HepG2 (cell line): ENCODE results near the gene LLGL2. TPM values are rescaled to one million over a fixed set of nuclear protein-coding genes. Genes with fewer than 3 reads are reported as not detected.

Experiments
- ATAC-seq: fragments of 200-7000 bp; cut with Tn5 transposase; 3 replicates; pipeline ENCODE4 v1.9.1; 2020; ENCODE audit warnings: mild to moderate bottlenecking, moderate library complexity
- BruUV-seq: library from RNA; stranded (reverse); fragments of 400-500 nt; replicated peaks from 2 replicates; lab custom pipeline; 2021; lab: Mats Ljungman, UMichigan
- CTCF ChIA-PET: fragments of 300-600 bp; formaldehyde crosslinking; extraction: SDS; loops from one replicate; lab custom pipeline; 2021; ENCODE audit warnings: low total read pairs, inconsistent platforms, low intra/inter-chr PET ratio; lab: Yijun Ruan, JAX
- POLR2A ChIA-PET: fragments of 350-600 bp; sonication (Branson Sonifier 250); formaldehyde crosslinking; loops from one replicate; lab custom pipeline; 2020; ENCODE audit warnings: antibody characterized with exemption, inconsistent platforms; lab: Yijun Ruan, JAX
- DNase-seq: peaks from one replicate; pipeline ENCODE4 v3.0.0-alpha.2; 2015; ENCODE audit warnings: low spot score
- FAIRE-seq: peaks from 3 replicates; lab custom pipeline; 2011; peaks lifted over from hg19 to GRCh38; lab: Jason Lieb, UNC
- H2AFZ ChIP-seq: one replicate; pipeline ENCODE4 v1.6.1; 2011; ENCODE audit warnings: low read length, inconsistent platforms
- H3K27ac ChIP-seq: fragments of 300-600 bp; 3 replicates; pipeline ENCODE4 v1.8.0; 2011; ENCODE audit warnings: mixed run types, mild to moderate bottlenecking, mixed read lengths, low read length, inconsistent platforms; ENCODE audit not compliant: insufficient read depth; ENCODE audit errors: extremely low read length
- H3K27me3 ChIP-seq, 2 experiments: fragments of 200-600 bp in 1 of 2; 2 replicates in 1 of 2; 3 replicates in 1 of 2; pipeline versions ENCODE4 v1.6.0 to v1.8.0; 2011; ENCODE audit warnings: low read length in 2 of 2, mild to moderate bottlenecking in 2 of 2, moderate library complexity in 2 of 2, inconsistent platforms in 1 of 2; ENCODE audit not compliant: insufficient read depth in 2 of 2, control insufficient read depth in 1 of 2
- H3K36me3 ChIP-seq, 2 experiments: fragments of 200-600 bp in 1 of 2; replicated peaks in 1 of 2; 2 replicates in 1 of 2; 3 replicates in 1 of 2; pipeline versions ENCODE4 v1.5.1 to v1.8.0; 2011; ENCODE audit warnings: low read length in 2 of 2, inconsistent platforms in 1 of 2; ENCODE audit not compliant: insufficient read depth in 2 of 2, control insufficient read depth in 1 of 2
- H3K4me1 ChIP-seq: 2 replicates; pipeline ENCODE4 v1.5.1; 2012; ENCODE audit warnings: low read length, inconsistent platforms; ENCODE audit not compliant: insufficient read depth
- H3K4me2 ChIP-seq: 2 replicates; pipeline ENCODE4 v1.6.0; 2011; ENCODE audit warnings: low read depth, low read length, inconsistent platforms
- H3K4me3 ChIP-seq, 3 experiments: fragments of 200-600 bp in 1 of 3; sonication (generic), shearing (Covaris generic) in 1 of 3; replicated peaks in 1 of 3; 2 replicates each; pipeline ENCODE4 v1.5.1; 2011 to 2016; ENCODE audit warnings: low read length in 3 of 3, inconsistent platforms in 2 of 3, low read depth in 2 of 3, mild to moderate bottlenecking in 2 of 3, control low read depth in 1 of 3, mixed read lengths in 1 of 3; ENCODE audit not compliant: insufficient read depth in 1 of 3
- H3K79me2 ChIP-seq: one replicate; pipeline ENCODE4 v1.6.1; 2011; ENCODE audit warnings: low read length, inconsistent platforms; ENCODE audit not compliant: insufficient read depth
- H3K9ac ChIP-seq: 2 replicates; pipeline ENCODE4 v1.6.0; 2011; ENCODE audit warnings: mild to moderate bottlenecking, low read depth, low read length, inconsistent platforms; ENCODE audit not compliant: insufficient read depth
- H3K9me3 ChIP-seq: 2 replicates; pipeline ENCODE4 v1.5.1; 2012; ENCODE audit warnings: mild to moderate bottlenecking, low read length
- H4K20me1 ChIP-seq: 2 replicates; pipeline ENCODE4 v1.6.0; 2011; ENCODE audit warnings: inconsistent platforms, mild to moderate bottlenecking, low read length, moderate library complexity; ENCODE audit not compliant: insufficient read depth
- BRCA1 ChIP-seq: sonication (generic); formaldehyde crosslinking; IDR thresholded peaks from 2 replicates; pipeline ENCODE4 v1.4.0; 2020; ENCODE audit warnings: missing genetic modification reagents
- GMEB2 ChIP-seq: IDR thresholded peaks from 2 replicates; pipeline ENCODE4 v1.6.1; 2016; ENCODE audit warnings: missing biosample characterization, missing genetic modification reagents, low read depth
- HNF4A ChIP-seq: sonication (generic); formaldehyde crosslinking; IDR thresholded peaks from 2 replicates; pipeline ENCODE4 v1.4.0; 2020; ENCODE audit warnings: missing genetic modification reagents
- KDM6A ChIP-seq: IDR thresholded peaks from 2 replicates; pipeline ENCODE4 v1.6.1; 2016; ENCODE audit warnings: low read depth
- MEF2D ChIP-seq: sonication (generic); formaldehyde crosslinking; IDR thresholded peaks from 2 replicates; pipeline ENCODE4 v1.5.1; 2020; ENCODE audit warnings: mild to moderate bottlenecking, missing genetic modification reagents
- NAIF1 ChIP-seq: sonication (generic); formaldehyde crosslinking; IDR thresholded peaks from 2 replicates; pipeline ENCODE4 v1.5.0; 2020; ENCODE audit warnings: mild to moderate bottlenecking, missing genetic modification reagents, borderline replicate concordance
- SP4 ChIP-seq: sonication (generic); formaldehyde crosslinking; IDR thresholded peaks from 2 replicates; pipeline ENCODE4 v1.8.1; 2023; ENCODE audit warnings: mild to moderate bottlenecking, missing genetic modification reagents
- TARDBP ChIP-seq: sonication (generic); formaldehyde crosslinking; IDR thresholded peaks from 2 replicates; pipeline ENCODE4 v1.8.0; 2022; ENCODE audit warnings: mild to moderate bottlenecking, missing genetic modification reagents
- TFAP4 ChIP-seq: sonication (generic); IDR thresholded peaks from 2 replicates; pipeline ENCODE4 v1.6.1; 2016; ENCODE audit warnings: low read depth, borderline replicate concordance
- YEATS4 ChIP-seq: sonication (generic); formaldehyde crosslinking; IDR thresholded peaks from 2 replicates; pipeline ENCODE4 v1.4.0; 2020; ENCODE audit warnings: missing genetic modification reagents, borderline replicate concordance
- ZBTB20 ChIP-seq: sonication (generic); formaldehyde crosslinking; IDR thresholded peaks from 2 replicates; pipeline ENCODE4 v1.8.1; 2023; ENCODE audit warnings: missing genetic modification reagents, low read depth, mild to moderate bottlenecking, borderline replicate concordance
- ZBTB49 ChIP-seq: sonication (generic); formaldehyde crosslinking; IDR thresholded peaks from 2 replicates; pipeline ENCODE4 v1.4.0; 2020; ENCODE audit warnings: missing genetic modification reagents, borderline replicate concordance
- ZFX ChIP-seq: sonication (generic); formaldehyde crosslinking; IDR thresholded peaks from 2 replicates; pipeline ENCODE4 v1.4.0; 2020; ENCODE audit warnings: mild to moderate bottlenecking, low read depth, missing genetic modification reagents, moderate library complexity
- ZMYM4 ChIP-seq: sonication (generic); formaldehyde crosslinking; IDR thresholded peaks from 2 replicates; pipeline ENCODE4 v1.8.1; 2023; ENCODE audit warnings: mild to moderate bottlenecking, missing genetic modification reagents
- ZNF616 ChIP-seq: sonication (generic); formaldehyde crosslinking; IDR thresholded peaks from 2 replicates; pipeline ENCODE4 v1.5.0; 2020; ENCODE audit warnings: low read depth, mild to moderate bottlenecking, missing genetic modification reagents
- ZNF629 ChIP-seq: sonication (generic); formaldehyde crosslinking; conservative IDR thresholded peaks from 2 replicates; pipeline ENCODE4 v1.5.0; 2020; ENCODE audit warnings: missing genetic modification reagents
- ZNF878 ChIP-seq: sonication (generic); formaldehyde crosslinking; IDR thresholded peaks from 2 replicates; pipeline ENCODE4 v1.8.1; 2023; ENCODE audit warnings: mild to moderate bottlenecking, missing genetic modification reagents, moderate library complexity
- WGBS: methylation state at CpG from one replicate; pipeline ENCODE4 v1.1.6; 2017; ENCODE audit warnings: low lambda C conversion rate; 5-methylcytosine and 5-hydroxymethylcytosine counted together
- in situ Hi-C: cut with HindIII; loops from 2 replicates; pipeline ENCODE4 v1.10.0; 2017; ENCODE audit warnings: low pct_unique_long_range_greater_than_20kb; ENCODE audit not compliant: extremely low pct_ligation_motif_present
- intact Hi-C: fragments of 100-400 bp; cut with micrococcal nuclease; formaldehyde crosslinking; loops from one replicate; pipeline ENCODE4 v1.10.0; 2022; ENCODE audit not compliant: unreplicated experiment
- polyA plus RNA-seq, 8 experiments: library from polyadenylated mRNA; depleted of rRNA in 3 of 8; stranded (reverse) in 7 of 8; unstranded in 1 of 8; fragments of >200 nt; fragmentation: Illumina TruSeq in 4 of 8; extraction: Trizol in 4 of 8; gene quantifications; 2 replicates each; pipeline versions ENCODE4 v1.2.1 to v1.2.3, GENCODE V29; 2011 to 2016; ENCODE audit warnings: low read depth in 4 of 8, missing spikeins in 1 of 8, mixed read lengths in 1 of 8; ENCODE audit not compliant: insufficient read depth in 1 of 8
- total RNA-seq, 5 experiments: library from RNA; depleted of rRNA; stranded (reverse); fragments of >200 nt; fragmentation: Illumina TruSeq; extraction: Trizol; gene quantifications; 2 replicates each; pipeline ENCODE4 v1.2.3, GENCODE V29; 2016; ENCODE audit warnings: low read depth in 1 of 5
- TF ChIP-seq, protein P1 (sequence below), 2 experiments: sonication (generic) in 1 of 2; formaldehyde crosslinking in 1 of 2; IDR thresholded peaks; 2 replicates each; pipeline versions ENCODE4 v1.4.0 to v1.6.1; 2018 to 2020; ENCODE audit warnings: missing genetic modification reagents in 2 of 2, borderline replicate concordance in 1 of 2, low read depth in 1 of 2, mild to moderate bottlenecking in 1 of 2, missing biosample characterization in 1 of 2

LLGL2 gene
- total and polyA plus RNA-seq, 2 of the 13 experiments (the other 11 are each of a cell fraction or from before 2014, with no cell fraction given) = 83.0 to 86.7 TPM

DNA sequence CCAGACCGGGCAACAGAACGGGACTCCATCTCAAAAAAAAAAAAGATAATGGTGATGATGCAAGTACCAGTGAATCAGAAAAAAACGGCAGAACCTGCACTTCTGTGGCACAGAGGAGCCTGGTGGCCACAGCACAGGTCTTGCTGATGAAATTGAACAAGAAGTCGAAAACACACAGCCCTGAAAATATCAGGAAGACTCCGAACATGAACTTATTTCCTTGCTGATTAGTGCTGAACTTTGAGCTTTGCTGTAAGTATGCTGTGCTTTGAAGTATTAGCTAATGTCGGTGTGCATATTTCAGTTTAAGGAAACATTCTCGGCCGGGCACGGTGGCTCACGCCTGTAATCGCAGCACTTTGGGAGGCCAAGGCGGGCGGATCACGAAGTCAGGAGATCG lies 51.2 kb downstream of the LLGL2 start:
- no peaks in the 10 kb centered on the region for H3K9me3 ChIP-seq
- H3K4me1 ChIP-seq = peaks cover 46% of the 10 kb centered on the region
- peaks cover 0 to 8% of the 10 kb centered on the region in 2 experiments; a peak in 3 of 5 replicates for H3K36me3 ChIP-seq
- peak; percentile 86 for DNase-seq
- in situ Hi-C loops = no loop called here
- H4K20me1 ChIP-seq = no peaks in the 10 kb centered on the region
- ChIA-PET CTCF (no interaction called here), POLR2A (interaction anchor here (0.7 to 3.6 kb wide), 16 partner anchors 10 to 120 kb away, joined by 3 to 39 read pairs (median 4); partner anchors contain the start of genes LLGL2, SMIM5, TMEM94 and TSEN54)
- WGBS = 9% methylated on average over 8 of the region's 15 CpGs
- H3K79me2 ChIP-seq = no peaks in the 10 kb centered on the region
- intact Hi-C loops = no loop called here
- no TSS peak for BruUV-seq
- H3K27me3 ChIP-seq = no peaks in the 10 kb centered on the region
- peak; percentile 17 for ATAC-seq
- no peak overlapping the region for H3K4me3 ChIP-seq
- peak overlapping the region; percentile 49 for H3K27ac ChIP-seq
- H2AFZ ChIP-seq = no peak overlapping the region
- peak overlapping the region; percentile 65 for H3K4me2 ChIP-seq
- FAIRE-seq = peak; percentile 90
- H3K9ac ChIP-seq = peak overlapping the region; percentile 36; the same call in 1 of the 2 replicates
- TF ChIP-seq BRCA1 (CRISPR knock-in tag) (no peak), YEATS4 (no peak), ZMYM4 (CRISPR knock-in tag) (0 out of 2 replicates have a peak, but pooled peaks have one; percentile 38), ZNF616 (CRISPR knock-in tag) (no peak), MEF2D (CRISPR knock-in tag) (0 out of 2 replicates have a peak, but pooled peaks have one; percentile 27), SP4 (CRISPR knock-in tag) (0 out of 2 replicates have a peak, but pooled peaks have one; percentile 16), NAIF1 (CRISPR knock-in tag) (no peak), ZBTB49 (CRISPR knock-in tag) (no peak), HNF4A (peak; percentile 95), ZBTB20 (CRISPR knock-in tag) (peak; percentile 25; the same call in 1 of the 2 replicates), ZNF878 (CRISPR knock-in tag) (0 out of 2 replicates have a peak, but pooled peaks have one; percentile 48), ZFX (no peak), GMEB2 (no peak), TARDBP (peak; percentile 50; the same call in 1 of the 2 replicates), TFAP4 (no peak), KDM6A (peak; percentile 76; the same call in 1 of the 2 replicates), ZNF629 (CRISPR knock-in tag) (no peak)
- TF ChIP-seq, protein P1, sequence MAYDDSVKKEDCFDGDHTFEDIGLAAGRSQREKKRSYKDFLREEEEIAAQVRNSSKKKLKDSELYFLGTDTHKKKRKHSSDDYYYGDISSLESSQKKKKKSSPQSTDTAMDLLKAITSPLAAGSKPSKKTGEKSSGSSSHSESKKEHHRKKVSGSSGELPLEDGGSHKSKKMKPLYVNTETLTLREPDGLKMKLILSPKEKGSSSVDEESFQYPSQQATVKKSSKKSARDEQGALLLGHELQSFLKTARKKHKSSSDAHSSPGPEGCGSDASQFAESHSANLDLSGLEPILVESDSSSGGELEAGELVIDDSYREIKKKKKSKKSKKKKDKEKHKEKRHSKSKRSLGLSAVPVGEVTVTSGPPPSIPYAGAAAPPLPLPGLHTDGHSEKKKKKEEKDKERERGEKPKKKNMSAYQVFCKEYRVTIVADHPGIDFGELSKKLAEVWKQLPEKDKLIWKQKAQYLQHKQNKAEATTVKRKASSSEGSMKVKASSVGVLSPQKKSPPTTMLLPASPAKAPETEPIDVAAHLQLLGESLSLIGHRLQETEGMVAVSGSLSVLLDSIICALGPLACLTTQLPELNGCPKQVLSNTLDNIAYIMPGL (CRISPR knock-in tag; IDR thresholded peaks at IDR 0.05; ENCODE audit: borderline replicate concordance in 1 of 2, low read depth in 1 of 2) = no peak; a peak in 1 of 4 replicates
